Small intestine (tissue), 7 donors: Measurements from ENCODE around the gene SUPT4H1. TPM values are rescaled to one million over a fixed set of nuclear protein-coding genes. Genes with fewer than 3 reads are reported as not detected.
A peak's percentile ranks its signal among the peaks of the same experiment; 100 is the strongest.

ENCODE experiments used
- DNase-seq, 2 donors: peaks; one replicate each; pipeline versions ENCODE4 v3.0.0 to v3.0.0-alpha.2; 2013
- FAIRE-seq: peaks from 2 replicates; lab custom pipeline; 2012; peaks lifted over from hg19 to GRCh38; lab: Jason Lieb, UNC
- H3K27ac ChIP-seq, 3 donors: one replicate each; pipeline ENCODE4 v1.5.1; 2013; ENCODE audit warnings: low read length in 2 of 3, mild to moderate bottlenecking in 2 of 3, control low read depth in 1 of 3, inconsistent platforms in 1 of 3, low read depth in 1 of 3, moderate library complexity in 1 of 3
- H3K27me3 ChIP-seq, 3 donors: one replicate each; pipeline ENCODE4 v1.6.1; 2013; ENCODE audit warnings: low read length in 3 of 3, inconsistent platforms in 1 of 3; ENCODE audit not compliant: control insufficient read depth in 3 of 3, insufficient read depth in 3 of 3
- H3K36me3 ChIP-seq, 3 donors: one replicate each; pipeline ENCODE4 v1.6.1; 2013; ENCODE audit warnings: low read length in 3 of 3, inconsistent platforms in 1 of 3, low read depth in 1 of 3, mild to moderate bottlenecking in 1 of 3, moderate library complexity in 1 of 3; ENCODE audit not compliant: control insufficient read depth in 3 of 3, insufficient read depth in 2 of 3
- H3K4me1 ChIP-seq, 3 donors: one replicate each; pipeline ENCODE4 v1.6.1; 2013; ENCODE audit warnings: low read length in 2 of 3, inconsistent platforms in 1 of 3, low read depth in 1 of 3, mild to moderate bottlenecking in 1 of 3, moderate library complexity in 1 of 3; ENCODE audit not compliant: control insufficient read depth in 3 of 3, insufficient read depth in 2 of 3
- H3K4me3 ChIP-seq, 3 donors: one replicate each; pipeline ENCODE4 v1.5.1; 2013; ENCODE audit warnings: low read length in 3 of 3, control low read depth in 1 of 3, inconsistent platforms in 1 of 3, low read depth in 1 of 3, mild to moderate bottlenecking in 1 of 3, moderate library complexity in 1 of 3
- H3K9me3 ChIP-seq, 2 donors: one replicate each; pipeline ENCODE4 v1.6.1; 2013; ENCODE audit warnings: low read depth in 1 of 2, low read length in 1 of 2; ENCODE audit not compliant: control insufficient read depth in 2 of 2, insufficient read depth in 1 of 2
- whole genome bisulfite sequencing, 3 donors: extraction: QIAGEN DNeasy Blood & Tissue Kit; methylation state at CpG; one replicate each; pipeline ENCODE4 v1.1.7; 2013; 5-methylcytosine and 5-hydroxymethylcytosine counted together
- polyA plus RNA-seq, 4 donors: library from polyadenylated mRNA; stranded (reverse) in 3 of 4; unstranded in 1 of 4; fragments of 200-250 nt in 3 of 4; fragments of 120-200 nt in 1 of 4; gene quantifications; one replicate each; pipeline versions ENCODE4 v1.2.1 to v1.2.3, GENCODE V29; 2013
- donor health status: healthy with polysubstance abuse.
- donor health status: control.
- donor health status: control.
- donor health status: Bipolar disorder and iron deficiency.
- donor health status: healthy.

Gene SUPT4H1
- polyA plus RNA-seq, 4 donors, result 70.3 to 102 (median 79.7) TPM

GRCh38 chr17:58339755-58340404 lies 12.1 kb downstream of the SUPT4H1 start:
- no peak for FAIRE-seq
- no peak for DNase-seq
- WGBS, 3 donors, result 69 to 74% (median 73%) methylated on average over 6 of the region's 6 CpGs
- Histone ChIP-seq H3K4me1 (peaks cover 0 to 33% (median 4%) of the 10 kb centered on the region in 3 donors), H3K4me3 (peak overlapping the region in 1 of 3 donors; percentile 30), H3K9me3 (no peaks in the 10 kb centered on the region), H3K36me3 (peaks cover 0 to 24% (median 0%) of the 10 kb centered on the region in 3 donors), H3K27me3 (peaks cover 0 to 6% (median 0%) of the 10 kb centered on the region in 3 donors), H3K27ac (peak overlapping the region; percentile 29 to 98 (median 74))

GRCh38 chr17:58338841-58339754 lies 12.9 kb downstream of the SUPT4H1 start:
- FAIRE-seq, result no peak
- Histone ChIP-seq H3K27ac (peak overlapping the region; percentile 29 to 98 (median 74)), H3K4me1 (peaks cover 0 to 33% (median 4%) of the 10 kb centered on the region in 3 donors), H3K27me3 (peaks cover 0 to 6% (median 0%) of the 10 kb centered on the region in 3 donors), H3K4me3 (peak overlapping the region in 1 of 3 donors; percentile 30), H3K9me3 (no peaks in the 10 kb centered on the region), H3K36me3 (peaks cover 0 to 16% (median 0%) of the 10 kb centered on the region in 3 donors)
- peak in 1 of 2 donors; percentile 54 for DNase-seq
- WGBS, 3 donors, result 35 to 38% (median 36%) methylated on average over 10 of the region's 10 CpGs

- peaks cover 0 to 33% (median 4%) of the 10 kb centered on the region in 3 donors for H3K4me1 ChIP-seq
- 39 to 67% (median 55%) methylated on average over 3 of the region's 3 CpGs for WGBS, 3 donors
Measured at GRCh38 chr17:58338454-58338840, 13.6 kb downstream of the SUPT4H1 start.

DNA sequence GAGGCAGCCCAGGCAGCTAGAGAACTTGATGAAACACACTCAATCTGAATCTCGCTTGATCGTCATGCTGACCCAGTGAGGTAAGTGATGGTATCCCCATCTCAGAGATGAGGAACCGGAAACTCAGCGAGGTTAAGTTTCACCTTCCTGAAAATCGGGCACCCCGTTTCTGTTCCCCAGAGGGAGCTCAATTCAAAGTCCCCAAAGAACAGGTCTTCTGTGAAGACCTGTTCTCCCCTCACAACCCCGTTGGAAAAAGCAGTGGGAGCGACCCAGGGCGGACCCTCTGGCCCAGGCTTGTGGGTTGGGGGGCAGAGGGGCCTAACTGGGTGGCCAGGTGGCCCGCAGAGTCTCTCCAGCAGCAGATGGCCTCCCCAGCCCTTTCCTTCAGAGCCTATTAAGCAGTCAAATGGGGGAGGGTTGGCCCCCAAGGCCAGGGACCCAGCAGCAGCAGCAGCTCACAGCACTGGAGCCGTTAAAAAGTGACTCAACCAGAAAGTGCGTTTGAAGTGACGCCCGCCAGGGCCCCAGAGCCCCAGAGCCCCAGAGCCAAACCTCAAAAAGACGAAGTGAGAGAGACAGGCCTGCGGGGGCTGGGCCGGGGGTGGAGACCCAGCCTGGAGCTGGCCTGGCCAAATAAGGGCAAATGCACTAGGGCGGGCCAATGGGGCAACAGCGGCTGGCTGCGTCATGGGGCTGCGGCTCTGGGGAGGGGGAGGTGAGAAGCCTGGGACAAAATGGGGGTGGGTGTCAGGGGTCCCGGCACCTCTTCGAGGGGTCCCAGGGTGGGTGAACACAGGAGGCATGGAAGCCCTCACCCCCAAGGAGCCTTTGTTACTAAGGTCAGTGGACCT lies 14.2 kb downstream of the SUPT4H1 start:
- H3K27me3 ChIP-seq, result peaks cover 0 to 6% (median 0%) of the 10 kb centered on the region in 3 donors
- H3K27ac ChIP-seq, result peak overlapping the region; percentile 75 to 98 (median 86)
- DNase-seq (peak; percentile 61 to 70), FAIRE-seq (no peak)
- 17 to 25% (median 18%) methylated on average over 23 of the region's 23 CpGs for WGBS, 3 donors
- H3K9me3 ChIP-seq, result no peaks in the 10 kb centered on the region
- H3K4me1 ChIP-seq, result peaks cover 0 to 33% (median 4%) of the 10 kb centered on the region in 3 donors
- peaks cover 0 to 4% (median 0%) of the 10 kb centered on the region in 3 donors for H3K36me3 ChIP-seq
- H3K4me3 ChIP-seq, result peak overlapping the region; percentile 4 to 27 (median 15)

More at GRCh38 chr17:58338454-58338840, 13.6 kb downstream of the SUPT4H1 start:
- FAIRE-seq, result no peak
- Histone ChIP-seq H3K36me3 (peaks cover 0 to 9% (median 0%) of the 10 kb centered on the region in 3 donors), H3K9me3 (no peaks in the 10 kb centered on the region), H3K27me3 (peaks cover 0 to 6% (median 0%) of the 10 kb centered on the region in 3 donors), H3K27ac (peak overlapping the region; percentile 69 to 98 (median 86)), H3K4me3 (peak overlapping the region in 2 of 3 donors; percentile 4 to 27)
- DNase-seq, result no peak

DNA sequence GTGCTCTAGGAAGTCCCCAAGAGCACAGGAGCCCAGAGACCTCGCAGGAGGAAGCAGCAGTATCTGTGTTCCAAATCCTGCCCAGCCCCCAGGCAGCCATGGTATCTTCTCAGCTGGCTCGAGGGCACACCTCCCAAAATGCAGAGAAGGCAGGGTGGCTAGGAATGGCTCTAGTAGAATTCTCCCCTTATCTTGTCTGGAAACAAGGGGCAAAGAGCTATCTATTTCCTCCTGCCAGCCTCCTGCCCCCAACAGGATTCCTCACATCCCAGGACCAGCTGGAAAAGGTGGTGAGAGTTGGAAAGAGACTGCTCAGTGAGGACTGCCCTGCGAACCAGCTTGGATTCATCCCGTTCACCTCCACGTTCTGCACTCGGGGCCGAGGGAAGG lies 14.8 kb downstream of the SUPT4H1 start:
- DNase-seq (no peak), FAIRE-seq (no peak)
- Histone ChIP-seq H3K27ac (peak overlapping the region; percentile 75 to 98 (median 86)), H3K4me1 (peaks cover 0 to 33% (median 4%) of the 10 kb centered on the region in 3 donors), H3K9me3 (no peaks in the 10 kb centered on the region), H3K4me3 (peak overlapping the region in 1 of 3 donors; percentile 27), H3K36me3 (peaks cover 0 to 3% (median 0%) of the 10 kb centered on the region in 3 donors), H3K27me3 (peaks cover 0 to 6% (median 0%) of the 10 kb centered on the region in 3 donors)
- 4 to 26% (median 4%) methylated on average over 7 of the region's 7 CpGs for WGBS, 3 donors

GRCh38 chr17:58336456-58337209 lies 15.4 kb downstream of the SUPT4H1 start:
- H3K27ac ChIP-seq, result peak overlapping the region; percentile 75 to 98 (median 86)
- no peaks in the 10 kb centered on the region for H3K36me3 ChIP-seq
- 20 to 29% (median 22%) methylated on average over 5 of the region's 5 CpGs for WGBS, 3 donors
- DNase-seq (no peak), FAIRE-seq (no peak)
- H3K4me1 ChIP-seq, result peaks cover 0 to 33% (median 4%) of the 10 kb centered on the region in 3 donors
- no peak overlapping the region for H3K4me3 ChIP-seq
- peaks cover 0 to 6% (median 0%) of the 10 kb centered on the region in 3 donors for H3K27me3 ChIP-seq
- H3K9me3 ChIP-seq, result no peaks in the 10 kb centered on the region

GRCh38 chr17:58335779-58336455 lies 16.1 kb downstream of the SUPT4H1 start:
- whole genome bisulfite sequencing, 3 donors, result 49 to 71% (median 50%) methylated on average over 4 of the region's 4 CpGs

More at GRCh38 chr17:58335779-58336455, 16.1 kb downstream of the SUPT4H1 start:
- H3K27me3 ChIP-seq, result peaks cover 0 to 6% (median 0%) of the 10 kb centered on the region in 3 donors
- no peaks in the 10 kb centered on the region for H3K9me3 ChIP-seq
- peak overlapping the region in 2 of 3 donors; percentile 75 to 98 for H3K27ac ChIP-seq
- DNase-seq (peak in 1 of 2 donors; percentile 68), FAIRE-seq (no peak)
- no peaks in the 10 kb centered on the region for H3K36me3 ChIP-seq
- peak overlapping the region in 1 of 3 donors; percentile 6 for H3K4me3 ChIP-seq
- peaks cover 0 to 33% (median 4%) of the 10 kb centered on the region in 3 donors for H3K4me1 ChIP-seq
